Keratinocyte (primary cell): ENCODE measurements around the gene RFC2. TPM values are rescaled to one million over a fixed set of nuclear protein-coding genes. Genes with fewer than 3 reads are reported as not detected.

Source experiments
- DNase-seq: peaks from one replicate; pipeline ENCODE4 v3.0.0-alpha.2; 2011; ENCODE audit warnings: low read depth, missing footprints, low spot score
- FAIRE-seq: peaks from 2 replicates; lab custom pipeline; 2011; peaks lifted over from hg19 to GRCh38; lab: Jason Lieb, UNC
- H2AFZ ChIP-seq: 2 replicates; pipeline ENCODE4 v1.6.0; 2012; ENCODE audit warnings: low read length, control low read depth, inconsistent platforms; ENCODE audit not compliant: control insufficient read depth
- H3K27ac ChIP-seq: 2 replicates; pipeline ENCODE4 v1.5.1; 2011; ENCODE audit warnings: low read length; ENCODE audit not compliant: control insufficient read depth, insufficient read depth
- H3K27me3 ChIP-seq: 3 replicates; pipeline ENCODE4 v1.6.0; 2011; ENCODE audit warnings: low read length; ENCODE audit not compliant: control insufficient read depth, insufficient read depth; ENCODE audit errors: extremely low read depth
- H3K36me3 ChIP-seq, 2 experiments: 2 replicates in 1 of 2; 3 replicates in 1 of 2; pipeline ENCODE4 v1.5.1; 2011; ENCODE audit warnings: low read length in 2 of 2, mild to moderate bottlenecking in 1 of 2; ENCODE audit not compliant: control insufficient read depth in 2 of 2, insufficient read depth in 2 of 2; ENCODE audit errors: extremely low read depth in 1 of 2
- H3K4me1 ChIP-seq: 3 replicates; pipeline ENCODE4 v1.5.1; 2011; ENCODE audit warnings: low read length; ENCODE audit not compliant: control insufficient read depth, insufficient read depth; ENCODE audit errors: extremely low read depth
- H3K4me2 ChIP-seq: 3 replicates; pipeline ENCODE4 v1.6.0; 2011; ENCODE audit warnings: low read depth, low read length; ENCODE audit not compliant: control insufficient read depth, insufficient read depth; ENCODE audit errors: extremely low read depth
- H3K4me3 ChIP-seq, 3 experiments: fragments of 200-600 bp in 1 of 3; sonication (generic) in 1 of 3; 2 replicates in 2 of 3; 3 replicates in 1 of 3; pipeline ENCODE4 v1.5.1; 2011 to 2016; ENCODE audit warnings: low read length in 3 of 3, mild to moderate bottlenecking in 3 of 3, control low read depth in 2 of 3, inconsistent platforms in 1 of 3, low read depth in 1 of 3, mixed read lengths in 1 of 3, mixed run types in 1 of 3, moderate library complexity in 1 of 3; ENCODE audit not compliant: control insufficient read depth in 2 of 3, insufficient read depth in 2 of 3; ENCODE audit errors: extremely low read depth in 1 of 3
- H3K79me2 ChIP-seq: 2 replicates; pipeline ENCODE4 v1.6.0; 2012; ENCODE audit warnings: low read length; ENCODE audit not compliant: control insufficient read depth, insufficient read depth
- H3K9ac ChIP-seq: 3 replicates; pipeline ENCODE4 v1.6.0; 2011; ENCODE audit warnings: low read length; ENCODE audit not compliant: control insufficient read depth, insufficient read depth; ENCODE audit errors: extremely low read depth
- H3K9me1 ChIP-seq: 3 replicates; pipeline ENCODE4 v1.6.0; 2011; ENCODE audit warnings: low read length; ENCODE audit not compliant: control insufficient read depth, insufficient read depth; ENCODE audit errors: extremely low read depth
- H3K9me3 ChIP-seq: 2 replicates; pipeline ENCODE4 v1.5.1; 2012; ENCODE audit warnings: low read depth, low read length; ENCODE audit not compliant: control insufficient read depth
- H4K20me1 ChIP-seq: 3 replicates; pipeline ENCODE4 v1.6.0; 2011; ENCODE audit warnings: low read length; ENCODE audit not compliant: control insufficient read depth, insufficient read depth; ENCODE audit errors: extremely low read depth
- CTCF ChIP-seq, 3 experiments: IDR thresholded peaks in 1 of 3; conservative IDR thresholded peaks in 1 of 3; optimal IDR thresholded peaks in 1 of 3; 2 replicates in 2 of 3; 3 replicates in 1 of 3; pipeline versions ENCODE3 to v1.5.1; 2011; ENCODE audit warnings: low read length in 3 of 3, mild to moderate bottlenecking in 3 of 3, moderate library complexity in 2 of 3, control low read depth in 1 of 3, inconsistent platforms in 1 of 3; ENCODE audit not compliant: insufficient read depth in 2 of 3; ENCODE audit errors: extremely low read depth in 1 of 3
- EZH2 ChIP-seq: IDR thresholded peaks from one replicate; pipeline ENCODE4 v1.6.1; 2012; ENCODE audit warnings: inconsistent platforms, mild to moderate bottlenecking, low read length, moderate library complexity
- dilution Hi-C: fragments of 300-500 bp; cut with MboI; formaldehyde crosslinking; loops from one replicate; pipeline ENCODE4 v1.7.0; 2020; ENCODE audit warnings: low sequenced_read_pairs; ENCODE audit not compliant: extremely low pct_ligation_motif_present
- polyA plus RNA-seq, 5 experiments: library from polyadenylated mRNA; depleted of rRNA in 3 of 5; stranded (reverse) in 3 of 5; stranded (forward) in 1 of 5; unstranded in 1 of 5; fragments of >200 nt; gene quantifications; 1 replicate in 1 of 5; 2 replicates in 3 of 5; 3 replicates in 1 of 5; pipeline versions ENCODE4 v1.2.1 to v1.2.3, GENCODE V29; 2011 to 2012; ENCODE audit warnings: missing spikeins in 2 of 5, low read depth in 1 of 5, low replicate concordance in 1 of 5
- small RNA-seq, 3 experiments: library from RNA; depleted of rRNA; stranded (forward); fragments of <200 nt; gene quantifications; one replicate each; pipeline ENCODE3, GENCODE V24; 2012; ENCODE audit warnings: low read depth in 3 of 3, low replicate concordance in 1 of 3; ENCODE audit not compliant: insufficient read length in 3 of 3

RFC2 gene
- polyA plus RNA-seq, 1 donor (not counting 4 experiments of a cell fraction or from before 2014, with no cell fraction given): 24.7 TPM

- TF ChIP-seq EZH2 (no peak), CTCF (optimal IDR thresholded peaks at IDR 0.05 in 1 of 3, IDR thresholded peaks at IDR 0.05 in 1 of 3, conservative IDR thresholded peaks at IDR 0.05 in 1 of 3; ENCODE audit: extremely low read depth in 1 of 3, insufficient read depth in 2 of 3, low read length in 3 of 3) (no peak)
- H3K79me2 ChIP-seq: peaks cover 99% of the 10 kb centered on the region
- DNase-seq (no peak), FAIRE-seq (no peak)
- no peak overlapping the region for H3K9ac ChIP-seq
- dilution Hi-C loops: no loop called here
- H2AFZ ChIP-seq: no peak overlapping the region
- peaks cover 50% of the 10 kb centered on the region for H3K4me1 ChIP-seq
- H3K9me1 ChIP-seq: peaks cover 7% of the 10 kb centered on the region
- peaks cover 66% of the 10 kb centered on the region for H4K20me1 ChIP-seq
- H3K4me2 ChIP-seq: no peak overlapping the region
- H3K4me3 ChIP-seq: no peak overlapping the region
- no peaks in the 10 kb centered on the region for H3K27me3 ChIP-seq
- H3K27ac ChIP-seq: no peak overlapping the region
- no peaks in the 10 kb centered on the region for H3K9me3 ChIP-seq
- H3K36me3 ChIP-seq: peaks cover 7 to 40% of the 10 kb centered on the region in 2 experiments
Measured at GRCh38 chr7:74181821-74182220, 72.4 kb downstream of the RFC2 start.

Small RNA genes lying within 50 kb of the gene (small RNA-seq; reads per million reads assigned to genes)
- 3.3 to 339 (median 261) reads per million in 3 experiments for gene MIR590

Other genes starting within 250 kb of the RFC2 start
- not detected in 3 replicates for gene ELN, start 226.2 kb downstream of the RFC2 start, polyA plus RNA-seq
- 13.3 to 23.2 TPM (median 22.3 TPM) in 3 replicates for gene LIMK1, start 170.6 kb downstream of the RFC2 start, polyA plus RNA-seq
- 286 to 340 TPM (median 339 TPM) in 3 replicates for gene EIF4H, start 80.0 kb downstream of the RFC2 start, polyA plus RNA-seq
- gene LAT2, start 44.4 kb downstream of the RFC2 start, polyA plus RNA-seq: 0.49 to 0.82 TPM (median 0.63 TPM) in 3 replicates
- gene CLIP2, start 35.0 kb upstream of the RFC2 start, polyA plus RNA-seq: 2.6 to 4.1 TPM (median 3.8 TPM) in 3 replicates
- 17.4 to 24.7 TPM (median 19.4 TPM) in 3 replicates for gene GTF2IRD1, start 199.5 kb upstream of the RFC2 start, polyA plus RNA-seq